ENCODE measurements around the gene C1orf185. TPM values are rescaled to one million over a fixed set of nuclear protein-coding genes. Genes with fewer than 3 reads are reported as not detected.

C1orf185 gene
- polyA plus RNA-seq (2013, experiment 1 of 4) = not detected
- polyA plus RNA-seq (2013, experiment 2 of 4) = not detected
- polyA plus RNA-seq (2013, experiment 3 of 4) = not detected
- polyA plus RNA-seq (2013, experiment 4 of 4) = not detected

DNA sequence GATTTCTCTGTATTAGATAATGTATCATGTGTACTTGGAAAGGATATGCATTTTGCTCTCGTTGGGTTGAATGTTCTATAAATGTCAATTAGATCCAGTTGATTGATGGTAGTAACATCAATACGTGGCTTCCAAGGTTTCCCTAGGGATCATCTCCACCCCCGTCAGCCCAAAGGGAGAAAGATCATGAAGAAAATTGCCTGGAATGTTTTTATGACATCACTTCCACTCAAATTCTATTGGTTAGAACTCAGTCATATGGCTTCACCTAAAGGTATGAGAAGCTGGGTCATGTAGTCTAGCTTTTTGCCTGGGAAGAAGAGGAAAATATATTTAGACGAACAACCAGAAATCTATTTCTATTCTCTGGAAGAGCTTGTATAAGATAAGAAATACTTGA lies at the start of gene C1orf185:
Gene C1orf185 (plus strand): TSS at position 253 of the 400 bp plus-strand sequence. CDS start 6 bp downstream, at position 259.
- no peak within 1 kb of the TSS for H3K27ac ChIP-seq (ENCODE audit: insufficient read depth, low read depth, low read length, poor library complexity, severe bottlenecking)
- H3K4me1 ChIP-seq (ENCODE audit: control insufficient read depth, insufficient read depth, low read length) = no peaks in the 10 kb centered on the region
- no peaks in the 10 kb centered on the region for H3K36me3 ChIP-seq (ENCODE audit: control insufficient read depth, insufficient read depth, low read length)
- 81 to 89% methylated on average over 4 of the region's 4 CpGs for WGBS, 2 experiments
- no peaks in the 10 kb centered on the region for H3K9me3 ChIP-seq (ENCODE audit: control insufficient read depth, low read length)
- no peak within 1 kb of the TSS for H3K4me3 ChIP-seq (ENCODE audit: insufficient read depth, low read depth, low read length)
- H3K27me3 ChIP-seq (ENCODE audit: control insufficient read depth, insufficient read depth, low read length, poor library complexity, severe bottlenecking) = no peaks in the 10 kb centered on the region

- Histone ChIP-seq H3K27ac (ENCODE audit: insufficient read depth, low read depth, low read length, poor library complexity, severe bottlenecking) (no peak overlapping the region), H3K27me3 (ENCODE audit: control insufficient read depth, insufficient read depth, low read length, poor library complexity, severe bottlenecking) (no peaks in the 10 kb centered on the region), H3K4me3 (ENCODE audit: insufficient read depth, low read depth, low read length) (no peak overlapping the region), H3K9me3 (ENCODE audit: control insufficient read depth, low read length) (no peaks in the 10 kb centered on the region), H3K36me3 (ENCODE audit: control insufficient read depth, insufficient read depth, low read length) (no peaks in the 10 kb centered on the region), H3K4me1 (ENCODE audit: control insufficient read depth, insufficient read depth, low read length) (no peaks in the 10 kb centered on the region)
- WGBS, 2 experiments = 86 to 88% methylated on average over 5 of the region's 5 CpGs
Measured at GRCh38 chr1:51058858-51059257, 43.2 kb upstream of the C1orf185 start.

DNA sequence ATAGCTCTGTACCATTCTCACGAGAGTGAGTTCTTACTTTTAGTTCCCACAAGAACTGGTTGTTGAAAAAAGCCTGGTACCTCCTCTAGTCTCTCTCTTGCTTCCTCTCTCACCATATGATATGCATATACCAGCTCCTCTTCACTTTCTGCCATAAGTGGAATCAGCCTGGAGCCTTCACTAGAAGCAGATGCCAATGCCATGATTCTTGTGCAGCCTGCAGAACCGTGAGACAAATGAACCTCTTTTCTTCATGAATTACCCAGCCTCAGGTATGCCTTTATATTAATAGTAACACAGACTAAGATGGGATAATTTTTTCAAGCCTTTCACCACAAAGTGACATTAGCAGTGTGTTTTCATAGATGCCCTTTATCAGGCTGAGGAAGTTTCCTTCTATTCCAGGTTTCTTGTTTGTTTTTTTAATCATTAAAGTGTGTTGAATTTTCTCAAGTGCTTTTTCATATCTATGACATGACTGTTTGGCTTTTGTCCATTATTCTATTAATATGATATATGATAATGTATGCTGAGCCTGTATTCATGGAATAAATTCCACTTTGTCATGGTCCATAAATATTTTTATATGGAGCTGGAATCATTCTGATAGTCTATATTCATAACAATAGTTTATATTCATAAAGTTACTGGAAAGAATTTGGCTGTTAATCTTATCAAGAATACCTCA lies 40.7 kb upstream of the C1orf185 start:
- Histone ChIP-seq H3K27me3 (ENCODE audit: control insufficient read depth, insufficient read depth, low read length, poor library complexity, severe bottlenecking) (no peaks in the 10 kb centered on the region), H3K27ac (ENCODE audit: insufficient read depth, low read depth, low read length, poor library complexity, severe bottlenecking) (no peak overlapping the region), H3K9me3 (ENCODE audit: control insufficient read depth, low read length) (no peaks in the 10 kb centered on the region), H3K4me1 (ENCODE audit: control insufficient read depth, insufficient read depth, low read length) (no peaks in the 10 kb centered on the region), H3K36me3 (ENCODE audit: control insufficient read depth, insufficient read depth, low read length) (no peaks in the 10 kb centered on the region), H3K4me3 (ENCODE audit: insufficient read depth, low read depth, low read length) (no peak overlapping the region)
- 91 to 92% methylated on average over 2 of the region's 2 CpGs for WGBS, 2 experiments

DNA sequence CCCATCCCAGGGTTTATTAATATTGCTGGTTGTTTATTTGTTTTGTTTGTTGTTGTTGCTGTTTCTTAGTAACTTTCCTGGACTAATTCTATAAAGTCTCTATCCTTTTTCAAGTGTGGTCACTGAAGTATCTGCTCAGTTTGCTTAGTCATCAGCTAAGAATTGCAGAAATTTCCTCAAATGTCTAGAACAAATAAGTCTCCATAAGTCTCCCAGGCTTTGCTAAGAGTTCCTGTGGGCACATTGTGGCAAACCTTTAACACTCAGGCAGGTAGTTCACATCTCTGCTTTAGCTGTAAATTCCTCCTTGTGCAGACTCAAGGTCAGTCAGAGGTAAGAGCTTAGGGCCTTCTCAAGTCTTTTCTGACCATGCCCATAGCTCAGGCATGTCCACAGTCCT lies 38.9 kb upstream of the C1orf185 start:
- Histone ChIP-seq H3K9me3 (ENCODE audit: control insufficient read depth, low read length) (no peaks in the 10 kb centered on the region), H3K4me1 (ENCODE audit: control insufficient read depth, insufficient read depth, low read length) (no peaks in the 10 kb centered on the region), H3K36me3 (ENCODE audit: control insufficient read depth, insufficient read depth, low read length) (no peaks in the 10 kb centered on the region), H3K27ac (ENCODE audit: insufficient read depth, low read depth, low read length, poor library complexity, severe bottlenecking) (no peak overlapping the region), H3K4me3 (ENCODE audit: insufficient read depth, low read depth, low read length) (no peak overlapping the region), H3K27me3 (ENCODE audit: control insufficient read depth, insufficient read depth, low read length, poor library complexity, severe bottlenecking) (no peaks in the 10 kb centered on the region)

GRCh38 chr1:51070011-51070410 lies 32.0 kb upstream of the C1orf185 start:
- no peaks in the 10 kb centered on the region for H3K9me3 ChIP-seq (ENCODE audit: control insufficient read depth, low read length)
- no peak overlapping the region for H3K4me3 ChIP-seq (ENCODE audit: insufficient read depth, low read depth, low read length)
- no peaks in the 10 kb centered on the region for H3K36me3 ChIP-seq (ENCODE audit: control insufficient read depth, insufficient read depth, low read length)
- H3K27me3 ChIP-seq (ENCODE audit: control insufficient read depth, insufficient read depth, low read length, poor library complexity, severe bottlenecking) = no peaks in the 10 kb centered on the region
- no peaks in the 10 kb centered on the region for H3K4me1 ChIP-seq (ENCODE audit: control insufficient read depth, insufficient read depth, low read length)
- H3K27ac ChIP-seq (ENCODE audit: insufficient read depth, low read depth, low read length, poor library complexity, severe bottlenecking) = no peak overlapping the region

- no peaks in the 10 kb centered on the region for H3K27me3 ChIP-seq (ENCODE audit: control insufficient read depth, insufficient read depth, low read length, poor library complexity, severe bottlenecking)
- H3K9me3 ChIP-seq (ENCODE audit: control insufficient read depth, low read length) = no peaks in the 10 kb centered on the region
- H3K4me3 ChIP-seq (ENCODE audit: insufficient read depth, low read depth, low read length) = no peak overlapping the region
- H3K36me3 ChIP-seq (ENCODE audit: control insufficient read depth, insufficient read depth, low read length) = no peaks in the 10 kb centered on the region
- H3K4me1 ChIP-seq (ENCODE audit: control insufficient read depth, insufficient read depth, low read length) = no peaks in the 10 kb centered on the region
- no peak overlapping the region for H3K27ac ChIP-seq (ENCODE audit: insufficient read depth, low read depth, low read length, poor library complexity, severe bottlenecking)
- 88 to 100% methylated on average over 1 of the region's 1 CpG for WGBS, 2 experiments
Measured at GRCh38 chr1:51070640-51071039, 31.4 kb upstream of the C1orf185 start.

GRCh38 chr1:51071291-51072042 lies 30.6 kb upstream of the C1orf185 start:
- Histone ChIP-seq H3K36me3 (ENCODE audit: control insufficient read depth, insufficient read depth, low read length) (no peaks in the 10 kb centered on the region), H3K27ac (ENCODE audit: insufficient read depth, low read depth, low read length, poor library complexity, severe bottlenecking) (no peak overlapping the region), H3K9me3 (ENCODE audit: control insufficient read depth, low read length) (no peaks in the 10 kb centered on the region), H3K4me1 (ENCODE audit: control insufficient read depth, insufficient read depth, low read length) (no peaks in the 10 kb centered on the region), H3K4me3 (ENCODE audit: insufficient read depth, low read depth, low read length) (no peak overlapping the region), H3K27me3 (ENCODE audit: control insufficient read depth, insufficient read depth, low read length, poor library complexity, severe bottlenecking) (no peaks in the 10 kb centered on the region)
- 89 to 95% methylated on average over 11 of the region's 11 CpGs for WGBS, 2 experiments

DNA sequence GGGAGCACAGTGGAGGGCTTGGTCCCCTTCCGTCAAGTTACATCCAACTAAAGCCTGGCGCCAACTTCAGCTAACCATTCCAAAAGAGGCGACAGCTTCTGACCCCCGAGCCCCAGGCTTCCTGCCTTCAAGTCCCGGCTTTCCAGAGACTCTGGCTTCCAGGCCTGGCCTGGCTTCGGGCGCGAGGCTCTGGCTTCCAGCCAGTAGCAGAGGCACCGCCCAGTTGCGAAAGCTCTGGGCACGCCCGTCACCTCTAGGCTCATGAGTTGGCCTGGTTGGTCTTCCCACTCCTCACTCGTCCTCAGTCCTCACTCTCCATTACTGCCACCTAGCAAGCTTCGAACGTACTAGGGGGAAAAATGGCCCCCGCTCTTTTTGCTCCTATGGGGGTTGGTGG lies 30.0 kb upstream of the C1orf185 start:
- Histone ChIP-seq H3K36me3 (ENCODE audit: control insufficient read depth, insufficient read depth, low read length) (no peaks in the 10 kb centered on the region), H3K4me1 (ENCODE audit: control insufficient read depth, insufficient read depth, low read length) (no peaks in the 10 kb centered on the region), H3K4me3 (ENCODE audit: insufficient read depth, low read depth, low read length) (no peak overlapping the region), H3K9me3 (ENCODE audit: control insufficient read depth, low read length) (no peaks in the 10 kb centered on the region), H3K27me3 (ENCODE audit: control insufficient read depth, insufficient read depth, low read length, poor library complexity, severe bottlenecking) (no peaks in the 10 kb centered on the region), H3K27ac (ENCODE audit: insufficient read depth, low read depth, low read length, poor library complexity, severe bottlenecking) (no peak overlapping the region)
- 93% methylated on average over 16 of the region's 16 CpGs for WGBS, 2 experiments

DNA sequence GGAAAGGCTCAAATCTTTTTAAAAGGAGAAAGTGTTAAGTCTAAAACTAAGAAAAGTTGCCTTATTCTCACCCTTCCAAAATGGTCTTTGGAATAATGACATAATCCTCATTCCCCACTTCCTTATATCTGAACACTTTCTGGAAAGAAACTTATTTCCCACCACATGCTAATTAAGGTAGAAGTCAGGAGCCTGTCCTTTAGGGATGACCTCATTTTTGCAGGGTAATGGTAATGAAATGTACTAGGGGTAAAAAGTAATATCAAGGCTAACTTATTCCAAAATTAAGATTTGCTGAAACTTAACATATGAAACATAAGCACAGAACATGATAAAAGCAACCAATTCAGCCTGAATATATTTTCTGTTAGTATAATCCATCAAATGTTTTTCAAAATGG lies 29.4 kb upstream of the C1orf185 start:
- H3K4me1 ChIP-seq (ENCODE audit: control insufficient read depth, insufficient read depth, low read length) = no peaks in the 10 kb centered on the region

GRCh38 chr1:51073456-51073855 lies 28.6 kb upstream of the C1orf185 start:
- Histone ChIP-seq H3K9me3 (ENCODE audit: control insufficient read depth, low read length) (no peaks in the 10 kb centered on the region), H3K36me3 (ENCODE audit: control insufficient read depth, insufficient read depth, low read length) (no peaks in the 10 kb centered on the region)
- 60% methylated on average over 1 of the region's 1 CpG; no CpG with 5 or more reads in 1 of the 2 experiments for WGBS, 2 experiments

More for the DNA sequence above, 29.4 kb upstream of the C1orf185 start:
- no peak overlapping the region for H3K27ac ChIP-seq (ENCODE audit: insufficient read depth, low read depth, low read length, poor library complexity, severe bottlenecking)
- no peaks in the 10 kb centered on the region for H3K9me3 ChIP-seq (ENCODE audit: control insufficient read depth, low read length)
- no peak overlapping the region for H3K4me3 ChIP-seq (ENCODE audit: insufficient read depth, low read depth, low read length)
- no peaks in the 10 kb centered on the region for H3K27me3 ChIP-seq (ENCODE audit: control insufficient read depth, insufficient read depth, low read length, poor library complexity, severe bottlenecking)
- H3K36me3 ChIP-seq (ENCODE audit: control insufficient read depth, insufficient read depth, low read length) = no peaks in the 10 kb centered on the region

More at GRCh38 chr1:51073456-51073855, 28.6 kb upstream of the C1orf185 start:
- Histone ChIP-seq H3K27me3 (ENCODE audit: control insufficient read depth, insufficient read depth, low read length, poor library complexity, severe bottlenecking) (no peaks in the 10 kb centered on the region), H3K4me1 (ENCODE audit: control insufficient read depth, insufficient read depth, low read length) (no peaks in the 10 kb centered on the region), H3K27ac (ENCODE audit: insufficient read depth, low read depth, low read length, poor library complexity, severe bottlenecking) (no peak overlapping the region), H3K4me3 (ENCODE audit: insufficient read depth, low read depth, low read length) (no peak overlapping the region)
